GM12873 (cell line): ENCODE data around the gene ELAVL2.

Source experiments
- CTCF ChIP-seq: IDR thresholded peaks from 2 replicates; pipeline ENCODE4 v1.5.1; 2012; ENCODE audit warnings: low read depth, mild to moderate bottlenecking, moderate library complexity, low read length, control low read depth; ENCODE audit not compliant: insufficient read depth; ENCODE audit errors: missing control alignments

ELAVL2 gene

DNA sequence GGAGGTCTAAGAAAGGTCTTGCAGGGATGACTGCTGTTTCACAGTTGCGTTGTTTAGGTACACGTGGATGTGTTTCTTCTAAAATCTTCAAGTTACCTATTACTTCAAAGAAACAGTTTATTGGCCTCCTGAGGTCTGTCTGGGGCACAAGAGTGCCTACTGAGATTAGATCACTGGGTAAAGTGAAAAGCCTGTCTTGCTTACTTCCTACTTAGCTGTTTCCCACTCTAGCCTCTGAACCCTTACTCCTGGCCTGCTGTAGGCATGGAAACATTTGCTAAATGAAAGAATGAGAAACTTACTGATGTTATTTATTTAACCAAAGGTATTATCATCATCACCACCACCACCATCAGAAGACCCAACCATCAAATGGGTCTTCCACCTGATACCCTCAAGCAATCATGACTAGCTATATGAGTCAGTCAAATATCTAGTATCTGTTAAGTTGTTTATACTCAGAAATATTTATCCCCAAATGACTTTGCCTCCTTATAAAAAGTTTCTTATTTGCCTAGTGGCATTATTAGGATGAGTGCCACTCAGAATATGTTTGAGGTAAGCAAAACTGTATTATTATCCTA lies 92.5 kb downstream of the ELAVL2 start:
- no peak for TF ChIP-seq CTCF

DNA sequence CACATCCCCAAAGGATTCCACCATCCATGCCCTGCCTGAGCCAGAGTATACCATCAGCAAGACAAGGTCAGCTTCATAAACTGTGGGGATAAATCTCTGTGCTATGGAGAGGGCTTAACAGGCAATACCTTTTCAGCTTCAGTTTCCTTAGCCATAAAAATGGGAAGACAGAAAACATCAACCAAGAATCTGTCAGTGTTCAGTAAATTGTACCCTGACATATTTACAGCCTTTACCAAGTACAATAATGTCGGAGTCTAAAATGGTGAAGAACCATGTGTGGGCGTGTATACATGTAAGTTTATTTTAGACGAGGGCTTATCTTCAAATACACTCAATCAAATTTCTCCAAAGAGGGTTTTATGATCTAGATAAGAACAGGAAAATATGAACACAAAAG lies 94.7 kb downstream of the ELAVL2 start:
- TF ChIP-seq CTCF: no peak

- TF ChIP-seq CTCF: no peak
Measured at GRCh38 chr9:23730364-23730763, 95.7 kb downstream of the ELAVL2 start.

- TF ChIP-seq CTCF: no peak
Measured at GRCh38 chr9:23728736-23729135, 97.3 kb downstream of the ELAVL2 start.

GRCh38 chr9:23725279-23725946 lies 100.6 kb downstream of the ELAVL2 start:
- no peak for TF ChIP-seq CTCF

DNA sequence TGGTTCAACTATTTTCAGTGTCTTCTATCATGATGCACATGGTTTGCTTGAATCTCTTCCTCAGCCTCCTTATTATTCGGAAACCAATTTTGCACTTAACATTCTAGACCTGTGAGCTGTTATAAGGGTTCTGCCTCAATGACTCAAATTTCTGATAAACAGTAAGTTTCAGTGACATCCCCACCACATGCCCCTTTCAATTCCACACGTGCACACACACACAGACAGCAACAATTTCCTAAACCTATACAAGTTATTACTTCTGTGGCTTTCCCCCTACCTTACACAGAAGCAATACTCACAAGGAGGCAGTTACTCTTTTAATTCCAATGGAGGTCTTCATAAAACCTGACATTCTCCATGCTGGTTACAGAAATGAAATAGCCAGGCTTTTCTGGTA lies 102.4 kb downstream of the ELAVL2 start:
- TF ChIP-seq CTCF: no peak

DNA sequence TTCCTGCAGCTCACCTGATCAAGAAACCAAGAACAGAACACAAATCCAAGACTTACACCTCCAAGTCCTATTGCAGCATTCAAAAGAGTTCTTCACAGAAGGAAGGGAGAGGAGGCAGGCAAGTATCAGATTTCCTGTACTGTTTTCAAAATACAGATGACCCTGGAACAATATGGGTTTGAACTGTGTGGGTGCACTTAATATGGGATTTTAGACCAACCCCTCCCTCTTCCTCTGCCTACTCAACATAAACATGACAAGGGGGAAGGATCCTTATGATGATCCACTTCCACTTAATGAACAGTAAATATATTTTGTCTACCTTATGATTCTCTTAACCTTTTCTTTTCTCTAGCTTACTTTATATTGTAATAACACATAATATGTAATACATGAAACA lies 104.6 kb downstream of the ELAVL2 start:
- no peak for TF ChIP-seq CTCF

GRCh38 chr9:23717505-23717904 lies 108.5 kb downstream of the ELAVL2 start:
- no peak for TF ChIP-seq CTCF
